K562 (cell line): ENCODE measurements around the gene SERPINA10. TPM values are rescaled to one million over a fixed set of nuclear protein-coding genes. Genes with fewer than 3 reads are reported as not detected.

Experiments
- ATAC-seq: fragments of 200-7000 bp; cut with Tn5 transposase; 3 replicates; pipeline ENCODE4 v1.9.1; 2020; ENCODE audit warnings: moderate library complexity
- BruUV-seq: library from RNA; stranded (reverse); fragments of 400-500 nt; replicated peaks from 2 replicates; lab custom pipeline; 2021; lab: Mats Ljungman, UMichigan
- CTCF ChIA-PET: fragments of 300-600 bp; formaldehyde crosslinking; extraction: SDS; loops from one replicate; lab custom pipeline; 2021; ENCODE audit warnings: low intra/inter-chr PET ratio; lab: Yijun Ruan, JAX
- POLR2A ChIA-PET: fragments of 300-600, 350-650 bp; sonication (Branson Sonifier 250); formaldehyde crosslinking; extraction: SDS; loops from one replicate; lab custom pipeline; 2021; ENCODE audit warnings: antibody characterized with exemption, inconsistent platforms; lab: Yijun Ruan, JAX
- DNase-seq, 4 experiments: peaks; one replicate each; pipeline versions ENCODE4 v3.0.0 to v3.0.0-alpha.2; 2011 to 2018; ENCODE audit warnings: low spot score in 3 of 4, mixed read lengths in 3 of 4; ENCODE audit errors: extremely low read depth in 1 of 4
- FAIRE-seq: peaks from 2 replicates; lab custom pipeline; 2011; peaks lifted over from hg19 to GRCh38; lab: Jason Lieb, UNC
- H2AFZ ChIP-seq: 2 replicates; pipeline ENCODE4 v1.6.0; 2011; ENCODE audit warnings: low read depth, low read length, control low read depth, inconsistent platforms
- H3K27ac ChIP-seq: fragments of 200-600 bp; 3 replicates; pipeline ENCODE4 v1.8.0; 2011; ENCODE audit warnings: low read depth, mild to moderate bottlenecking, control low read depth, inconsistent platforms, low read length, moderate library complexity, mixed read lengths; ENCODE audit errors: extremely low read depth
- H3K27me3 ChIP-seq, 2 experiments: fragments of 300-600 bp in 1 of 2; 2 replicates in 1 of 2; 3 replicates in 1 of 2; pipeline versions ENCODE4 v1.6.0 to v1.8.0; 2011; ENCODE audit warnings: inconsistent platforms in 2 of 2, low read length in 2 of 2, mild to moderate bottlenecking in 1 of 2, mixed read lengths in 1 of 2, moderate library complexity in 1 of 2; ENCODE audit not compliant: control insufficient read depth in 2 of 2, insufficient read depth in 2 of 2
- H3K36me3 ChIP-seq: fragments of 300-600 bp; 3 replicates; pipeline ENCODE4 v1.8.0; 2011; ENCODE audit warnings: mild to moderate bottlenecking, low read length, inconsistent platforms; ENCODE audit not compliant: control insufficient read depth, insufficient read depth
- H3K4me1 ChIP-seq, 2 experiments: fragments of 200-600 bp in 1 of 2; replicated peaks in 1 of 2; 2 replicates in 1 of 2; 3 replicates in 1 of 2; pipeline versions ENCODE4 v1.5.1 to v1.8.0; 2011; ENCODE audit warnings: inconsistent platforms in 2 of 2, low read length in 2 of 2, mild to moderate bottlenecking in 1 of 2, mixed read lengths in 1 of 2, moderate library complexity in 1 of 2; ENCODE audit not compliant: control insufficient read depth in 2 of 2, insufficient read depth in 2 of 2
- H3K4me2 ChIP-seq: 2 replicates; pipeline ENCODE4 v1.6.1; 2011; ENCODE audit warnings: low read length, control low read depth, inconsistent platforms, mixed read lengths; ENCODE audit not compliant: insufficient read depth
- H3K4me3 ChIP-seq: fragments of 200-600 bp; sonication (generic), shearing (Covaris generic); 2 replicates; pipeline ENCODE4 v1.5.1; 2016; ENCODE audit warnings: control low read depth, inconsistent platforms
- H3K79me2 ChIP-seq: fragments of 200-600 bp; 3 replicates; pipeline ENCODE4 v1.8.0; 2011; ENCODE audit warnings: low read length, inconsistent platforms; ENCODE audit not compliant: control insufficient read depth, insufficient read depth
- H3K9ac ChIP-seq, 2 experiments: 2 replicates each; pipeline versions ENCODE4 v1.6.0 to v1.6.1; 2011; ENCODE audit warnings: low read depth in 2 of 2, low read length in 2 of 2, control low read depth in 1 of 2, inconsistent platforms in 1 of 2, mild to moderate bottlenecking in 1 of 2, mixed read lengths in 1 of 2; ENCODE audit not compliant: insufficient read depth in 1 of 2
- H3K9me1 ChIP-seq: one replicate; pipeline ENCODE4 v1.6.0; 2011; ENCODE audit warnings: inconsistent platforms, mild to moderate bottlenecking, low read length, moderate library complexity; ENCODE audit not compliant: control insufficient read depth, insufficient read depth
- H3K9me3 ChIP-seq: replicated peaks from 2 replicates; pipeline ENCODE4 v1.5.1; 2011; ENCODE audit warnings: low read depth, low read length, inconsistent platforms; ENCODE audit not compliant: control insufficient read depth, insufficient read depth
- H4K20me1 ChIP-seq: replicated peaks from 2 replicates; pipeline ENCODE4 v1.6.1; 2011; ENCODE audit warnings: low read length, inconsistent platforms, mixed read lengths; ENCODE audit not compliant: control insufficient read depth, insufficient read depth
- ATF7 ChIP-seq: fragments of 450-650 bp; IDR thresholded peaks from 2 replicates; pipeline ENCODE4 v1.7.1; 2014; ENCODE audit warnings: mild to moderate bottlenecking, moderate library complexity
- FOXJ3 ChIP-seq: sonication (generic); formaldehyde crosslinking; IDR thresholded peaks from 2 replicates; pipeline ENCODE4 v1.4.0; 2020; ENCODE audit warnings: mild to moderate bottlenecking, missing genetic modification reagents
- HMG20B ChIP-seq: fragments of 250-450 bp; sonication (Bioruptor Pico); IDR thresholded peaks from 2 replicates; pipeline ENCODE4 v1.5.0; 2021; ENCODE audit warnings: mild to moderate bottlenecking
- HNRNPK ChIP-seq: fragments of 200-400 bp; formaldehyde crosslinking; IDR thresholded peaks from one replicate; pipeline ENCODE4 v1.6.1; 2018; ENCODE audit warnings: mild to moderate bottlenecking, low read depth, low read length; ENCODE audit not compliant: poor library complexity, severe bottlenecking
- NCOA1 ChIP-seq: fragments of 450-650 bp; IDR thresholded peaks from 2 replicates; pipeline ENCODE4 v1.6.1; 2016; ENCODE audit warnings: low read depth
- NELFE ChIP-seq: IDR thresholded peaks from 2 replicates; pipeline ENCODE4 v1.6.1; 2011; ENCODE audit warnings: mild to moderate bottlenecking; ENCODE audit not compliant: insufficient read depth, insufficient read length
- POU5F1 ChIP-seq: fragments of 150-350 bp; IDR thresholded peaks from 2 replicates; pipeline ENCODE4 v1.6.1; 2014; ENCODE audit warnings: borderline replicate concordance, low read length, low read depth, mild to moderate bottlenecking; ENCODE audit not compliant: partially characterized antibody
- SMARCA4 ChIP-seq: fragments of 450-650 bp; IDR thresholded peaks from 2 replicates; pipeline ENCODE4 v1.6.1; 2016
- TAF15 ChIP-seq: fragments of 200-400 bp; formaldehyde crosslinking; IDR thresholded peaks from 2 replicates; pipeline ENCODE4 v1.6.1; 2017; ENCODE audit warnings: mild to moderate bottlenecking, low read depth, low read length, moderate library complexity
- ZNF165 ChIP-seq: fragments of 250-450 bp; sonication (Bioruptor Pico); IDR thresholded peaks from 2 replicates; pipeline ENCODE4 v1.4.0; 2020; ENCODE audit warnings: borderline replicate concordance
- ZNF239 ChIP-seq: fragments of 250-450 bp; sonication (Bioruptor Pico); IDR thresholded peaks from 2 replicates; pipeline ENCODE4 v1.4.0; 2020; ENCODE audit warnings: mild to moderate bottlenecking
- ZSCAN29 ChIP-seq: fragments of 450-650 bp; IDR thresholded peaks from 2 replicates; pipeline ENCODE4 v1.6.1; 2017
- WGBS: fragments of 100-300 bp; shearing (Covaris generic); methylation state at CpG from one replicate; pipeline ENCODE4 v1.1.6; 2016; ENCODE audit warnings: low coverage, mixed read lengths; ENCODE audit not compliant: insufficient coverage; ENCODE audit errors: missing lambda C conversion rate; 5-methylcytosine and 5-hydroxymethylcytosine counted together
- in situ Hi-C: fragments of 300-500 bp; cut with MboI; formaldehyde crosslinking; loops from 4 replicates; pipeline ENCODE4 v1.15.0; 2018; ENCODE audit warnings: inconsistent platforms, mixed read lengths
- intact Hi-C: fragments of 100-400 bp; cut with micrococcal nuclease; formaldehyde crosslinking; loops from 2 replicates; pipeline ENCODE4 v1.14.2; 2022
- polyA plus RNA-seq, 8 experiments: library from polyadenylated mRNA; depleted of rRNA in 4 of 8; stranded (reverse) in 5 of 8; unstranded in 3 of 8; fragments of >200 nt; fragmentation: Nextera tagmentation in 2 of 8; fragmentation: Illumina TruSeq in 1 of 8; extraction: Ambion mirVana in 2 of 8; extraction: Trizol in 1 of 8; gene quantifications; 2 replicates each; pipeline versions ENCODE4 v1.2.1 to v1.2.3, GENCODE V29; 2011 to 2014; ENCODE audit warnings: inconsistent platforms in 1 of 8, missing spikeins in 1 of 8
- total RNA-seq, 7 experiments: library from RNA; depleted of rRNA in 6 of 7; stranded (reverse); fragments of >200 nt in 6 of 7; fragmentation: Illumina TruSeq in 2 of 7; extraction: Trizol in 2 of 7; gene quantifications; 2 replicates each; pipeline versions ENCODE4 v1.2.1 to v1.2.3, GENCODE V29; 2011 to 2021; ENCODE audit warnings: low replicate concordance in 1 of 7
- TF ChIP-seq, protein P1 (sequence below): fragments of 250-450 bp; sonication (Bioruptor Pico); IDR thresholded peaks from 2 replicates; pipeline ENCODE4 v1.5.0; 2020; ENCODE audit warnings: mild to moderate bottlenecking, borderline replicate concordance
- TF ChIP-seq, protein P2 (sequence below): IDR thresholded peaks from 3 replicates; pipeline ENCODE4 v1.6.1; 2011; ENCODE audit warnings: borderline replicate concordance, mild to moderate bottlenecking, moderate library complexity; ENCODE audit not compliant: insufficient read length; ENCODE audit errors: extremely low read depth
- TF ChIP-seq, protein P3 (sequence below): fragments of 450-650 bp; formaldehyde crosslinking; IDR thresholded peaks from 2 replicates; pipeline ENCODE4 v1.4.0; 2022; ENCODE audit warnings: missing genetic modification characterization

Gene SERPINA10
- total and polyA plus RNA-seq, 9 of the 15 experiments (the other 6 are each of a cell fraction or from before 2014, with no cell fraction given) = not detected

DNA sequence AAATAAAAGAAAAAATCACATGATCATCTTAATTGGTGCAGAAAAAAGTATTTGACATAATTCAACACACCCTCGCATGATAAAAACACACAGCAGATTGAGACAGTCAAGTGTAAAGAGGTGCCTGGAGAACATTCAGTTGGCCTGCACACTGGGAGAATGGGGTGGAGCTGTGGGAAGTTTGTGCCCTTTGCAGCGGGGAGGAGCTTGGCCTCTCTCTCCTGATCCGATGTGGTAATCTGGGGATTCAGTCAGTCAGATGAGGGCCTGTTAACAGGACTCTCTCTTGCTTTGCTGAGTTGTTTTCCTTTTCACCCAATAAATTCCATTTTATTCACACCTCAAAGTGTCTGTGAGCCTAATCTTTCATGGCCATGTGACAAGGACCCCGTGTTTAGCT lies 24.2 kb upstream of the SERPINA10 start (continued):
- TF ChIP-seq, protein P1, sequence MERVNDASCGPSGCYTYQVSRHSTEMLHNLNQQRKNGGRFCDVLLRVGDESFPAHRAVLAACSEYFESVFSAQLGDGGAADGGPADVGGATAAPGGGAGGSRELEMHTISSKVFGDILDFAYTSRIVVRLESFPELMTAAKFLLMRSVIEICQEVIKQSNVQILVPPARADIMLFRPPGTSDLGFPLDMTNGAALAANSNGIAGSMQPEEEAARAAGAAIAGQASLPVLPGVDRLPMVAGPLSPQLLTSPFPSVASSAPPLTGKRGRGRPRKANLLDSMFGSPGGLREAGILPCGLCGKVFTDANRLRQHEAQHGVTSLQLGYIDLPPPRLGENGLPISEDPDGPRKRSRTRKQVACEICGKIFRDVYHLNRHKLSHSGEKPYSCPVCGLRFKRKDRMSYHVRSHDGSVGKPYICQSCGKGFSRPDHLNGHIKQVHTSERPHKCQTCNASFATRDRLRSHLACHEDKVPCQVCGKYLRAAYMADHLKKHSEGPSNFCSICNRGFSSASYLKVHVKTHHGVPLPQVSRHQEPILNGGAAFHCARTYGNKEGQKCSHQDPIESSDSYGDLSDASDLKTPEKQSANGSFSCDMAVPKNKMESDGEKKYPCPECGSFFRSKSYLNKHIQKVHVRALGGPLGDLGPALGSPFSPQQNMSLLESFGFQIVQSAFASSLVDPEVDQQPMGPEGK (CRISPR knock-in tag) = no peak
- no peak for TF ChIP-seq NCOA1
- TF ChIP-seq HMG20B = no peak
- TF ChIP-seq NELFE = no peak

DNA sequence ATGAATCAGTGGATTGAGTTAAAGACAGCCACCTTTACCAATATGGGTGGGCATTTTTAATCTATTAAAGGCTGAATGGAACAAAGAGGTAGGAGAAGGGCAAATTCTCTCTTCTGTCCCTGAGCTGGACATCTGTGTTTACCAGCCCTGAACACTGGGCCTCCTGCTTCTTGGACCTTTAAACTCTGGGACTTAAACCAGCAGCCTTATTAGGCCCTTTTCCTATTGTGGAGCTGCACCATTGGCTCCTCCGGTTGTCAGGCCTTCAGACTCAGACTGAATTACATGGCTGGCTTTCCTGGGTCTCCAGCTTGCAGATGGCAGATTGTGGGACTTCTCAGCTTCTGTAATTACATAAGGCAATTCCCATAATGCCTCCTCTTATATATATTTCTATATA lies 23.6 kb upstream of the SERPINA10 start:
- no peaks in the 10 kb centered on the region for H3K36me3 ChIP-seq
- no peak for ATAC-seq
- H3K9me1 ChIP-seq = no peaks in the 10 kb centered on the region
- H3K79me2 ChIP-seq = no peaks in the 10 kb centered on the region
- H3K27me3 ChIP-seq = no peaks in the 10 kb centered on the region
- no TSS peak for BruUV-seq
- CTCF ChIA-PET = no interaction called here
- intact Hi-C loops = no loop called here
- no peak overlapping the region for H3K4me3 ChIP-seq
- in situ Hi-C loops = no loop called here
- 0% methylated on average over 1 of the region's 1 CpG for WGBS
- H3K4me2 ChIP-seq = no peak overlapping the region
- no peaks in the 10 kb centered on the region for H3K4me1 ChIP-seq
- no peak overlapping the region for H2AFZ ChIP-seq
- H3K9ac ChIP-seq = no peak overlapping the region
- no peak for DNase-seq
- no peaks in the 10 kb centered on the region for H3K9me3 ChIP-seq
- no peaks in the 10 kb centered on the region for H4K20me1 ChIP-seq
- H3K27ac ChIP-seq = no peak overlapping the region
- no peak for FAIRE-seq
- POLR2A ChIA-PET = interaction anchor here (0.7 kb wide), 1 partner anchor 38 kb away, joined by 3 read pairs; no protein-coding TSS in a partner anchor
- TF ChIP-seq ATF7 (no peak), FOXJ3 (CRISPR knock-in tag) (no peak), ZNF239 (no peak), ZSCAN29 (no peak), ZNF165 (CRISPR knock-in tag) (no peak), POU5F1 (no peak), SMARCA4 (no peak), HNRNPK (no peak), TAF15 (no peak)
- TF ChIP-seq, protein P2, sequence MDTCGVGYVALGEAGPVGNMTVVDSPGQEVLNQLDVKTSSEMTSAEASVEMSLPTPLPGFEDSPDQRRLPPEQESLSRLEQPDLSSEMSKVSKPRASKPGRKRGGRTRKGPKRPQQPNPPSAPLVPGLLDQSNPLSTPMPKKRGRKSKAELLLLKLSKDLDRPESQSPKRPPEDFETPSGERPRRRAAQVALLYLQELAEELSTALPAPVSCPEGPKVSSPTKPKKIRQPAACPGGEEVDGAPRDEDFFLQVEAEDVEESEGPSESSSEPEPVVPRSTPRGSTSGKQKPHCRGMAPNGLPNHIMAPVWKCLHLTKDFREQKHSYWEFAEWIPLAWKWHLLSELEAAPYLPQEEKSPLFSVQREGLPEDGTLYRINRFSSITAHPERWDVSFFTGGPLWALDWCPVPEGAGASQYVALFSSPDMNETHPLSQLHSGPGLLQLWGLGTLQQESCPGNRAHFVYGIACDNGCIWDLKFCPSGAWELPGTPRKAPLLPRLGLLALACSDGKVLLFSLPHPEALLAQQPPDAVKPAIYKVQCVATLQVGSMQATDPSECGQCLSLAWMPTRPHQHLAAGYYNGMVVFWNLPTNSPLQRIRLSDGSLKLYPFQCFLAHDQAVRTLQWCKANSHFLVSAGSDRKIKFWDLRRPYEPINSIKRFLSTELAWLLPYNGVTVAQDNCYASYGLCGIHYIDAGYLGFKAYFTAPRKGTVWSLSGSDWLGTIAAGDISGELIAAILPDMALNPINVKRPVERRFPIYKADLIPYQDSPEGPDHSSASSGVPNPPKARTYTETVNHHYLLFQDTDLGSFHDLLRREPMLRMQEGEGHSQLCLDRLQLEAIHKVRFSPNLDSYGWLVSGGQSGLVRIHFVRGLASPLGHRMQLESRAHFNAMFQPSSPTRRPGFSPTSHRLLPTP = no peak
- TF ChIP-seq, protein P3, sequence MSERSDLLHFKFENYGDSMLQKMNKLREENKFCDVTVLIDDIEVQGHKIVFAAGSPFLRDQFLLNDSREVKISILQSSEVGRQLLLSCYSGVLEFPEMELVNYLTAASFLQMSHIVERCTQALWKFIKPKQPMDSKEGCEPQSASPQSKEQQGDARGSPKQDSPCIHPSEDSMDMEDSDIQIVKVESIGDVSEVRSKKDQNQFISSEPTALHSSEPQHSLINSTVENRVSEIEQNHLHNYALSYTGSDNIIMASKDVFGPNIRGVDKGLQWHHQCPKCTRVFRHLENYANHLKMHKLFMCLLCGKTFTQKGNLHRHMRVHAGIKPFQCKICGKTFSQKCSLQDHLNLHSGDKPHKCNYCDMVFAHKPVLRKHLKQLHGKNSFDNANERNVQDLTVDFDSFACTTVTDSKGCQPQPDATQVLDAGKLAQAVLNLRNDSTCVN (CRISPR knock-in tag) = no peak
